Activated T-cell treated with anti-CD3 and anti-CD28 coated beads, Interleukin-2, amount 50 U/mL, for 24 hours (primary cell): ENCODE measurements around the gene ATG9B.

ENCODE experiments used
- DNase-seq: peaks from one replicate; pipeline ENCODE4 v3.0.0-alpha.2; 2020
- H3K27ac Mint-ChIP-seq: 2 replicates; pipeline ENCODE4 v1.8.0; 2020; ENCODE audit warnings: mild to moderate bottlenecking, mixed read lengths
- H3K27me3 Mint-ChIP-seq: 2 replicates; pipeline ENCODE4 v1.8.0; 2020; ENCODE audit warnings: mixed read lengths
- H3K36me3 Mint-ChIP-seq: 2 replicates; pipeline ENCODE4 v1.8.0; 2020; ENCODE audit warnings: low read depth, mixed read lengths
- H3K4me1 Mint-ChIP-seq: 2 replicates; pipeline ENCODE4 v1.8.0; 2020; ENCODE audit warnings: low read depth, mixed read lengths
- H3K4me3 Mint-ChIP-seq: 2 replicates; pipeline ENCODE4 v1.8.0; 2020; ENCODE audit warnings: mild to moderate bottlenecking, moderate library complexity, mixed read lengths
- H3K9me3 Mint-ChIP-seq: 2 replicates; pipeline ENCODE4 v1.8.0; 2020; ENCODE audit warnings: mixed read lengths

Gene ATG9B

DNA sequence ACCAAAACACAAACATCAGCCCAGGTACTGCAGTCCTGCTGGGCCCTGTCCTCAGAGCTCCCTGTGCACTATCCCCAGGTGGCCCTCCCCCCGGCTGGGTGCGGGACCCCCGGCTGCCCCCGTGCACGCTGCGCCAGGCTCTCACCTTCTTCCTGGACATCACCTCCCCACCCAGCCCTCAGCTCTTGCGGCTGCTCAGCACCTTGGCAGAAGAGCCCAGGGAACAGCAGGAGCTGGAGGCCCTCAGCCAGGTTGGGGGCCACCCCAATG, 14.3 kb downstream of the ATG9B start:
- Mint-ChIP-seq H3K27me3 (no peaks in the 10 kb centered on the region), H3K36me3 (peaks cover 11% of the 10 kb centered on the region), H3K4me1 (peaks cover 69% of the 10 kb centered on the region), H3K4me3 (peak overlapping the region; percentile 70), H3K9me3 (no peaks in the 10 kb centered on the region), H3K27ac (peak overlapping the region; percentile 84)
- no peak for DNase-seq

DNA sequence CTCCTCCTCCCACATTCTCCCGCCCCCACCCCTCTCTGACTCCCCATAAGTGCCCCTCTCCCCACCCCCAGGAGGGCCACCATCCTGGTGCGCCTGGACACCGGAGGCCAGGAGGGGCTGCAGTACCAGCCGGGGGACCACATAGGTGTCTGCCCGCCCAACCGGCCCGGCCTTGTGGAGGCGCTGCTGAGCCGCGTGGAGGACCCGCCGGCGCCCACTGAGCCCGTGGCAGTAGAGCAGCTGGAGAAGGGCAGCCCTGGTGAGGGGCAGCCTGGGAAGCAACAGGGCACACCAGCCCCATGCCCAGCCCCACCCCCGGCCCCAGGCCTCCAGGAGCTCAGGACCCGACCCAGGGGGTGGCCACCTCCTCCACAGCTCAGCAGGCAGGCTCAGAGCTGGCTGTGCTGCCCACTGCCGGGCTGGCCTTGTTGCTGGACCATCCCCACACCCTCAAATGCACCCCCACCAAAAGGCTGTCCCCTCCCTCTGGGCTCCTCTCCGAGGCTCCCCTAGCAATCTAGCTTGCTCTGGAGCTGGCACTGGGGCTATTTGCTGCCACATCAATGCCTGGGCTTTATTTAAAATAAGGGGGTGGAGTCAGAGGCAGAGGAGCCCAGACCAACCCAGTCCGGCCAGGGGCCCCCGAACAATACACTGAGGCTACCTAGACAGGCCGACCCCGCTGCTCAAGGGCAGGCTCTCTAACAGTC, 14.8 kb downstream of the ATG9B start:
- H3K36me3 Mint-ChIP-seq: peaks cover 10% of the 10 kb centered on the region
- peaks cover 64% of the 10 kb centered on the region for H3K4me1 Mint-ChIP-seq
- DNase-seq: no peak
- no peaks in the 10 kb centered on the region for H3K9me3 Mint-ChIP-seq
- H3K4me3 Mint-ChIP-seq: peak overlapping the region; percentile 82
- H3K27me3 Mint-ChIP-seq: no peaks in the 10 kb centered on the region
- no peak overlapping the region for H3K27ac Mint-ChIP-seq

DNA sequence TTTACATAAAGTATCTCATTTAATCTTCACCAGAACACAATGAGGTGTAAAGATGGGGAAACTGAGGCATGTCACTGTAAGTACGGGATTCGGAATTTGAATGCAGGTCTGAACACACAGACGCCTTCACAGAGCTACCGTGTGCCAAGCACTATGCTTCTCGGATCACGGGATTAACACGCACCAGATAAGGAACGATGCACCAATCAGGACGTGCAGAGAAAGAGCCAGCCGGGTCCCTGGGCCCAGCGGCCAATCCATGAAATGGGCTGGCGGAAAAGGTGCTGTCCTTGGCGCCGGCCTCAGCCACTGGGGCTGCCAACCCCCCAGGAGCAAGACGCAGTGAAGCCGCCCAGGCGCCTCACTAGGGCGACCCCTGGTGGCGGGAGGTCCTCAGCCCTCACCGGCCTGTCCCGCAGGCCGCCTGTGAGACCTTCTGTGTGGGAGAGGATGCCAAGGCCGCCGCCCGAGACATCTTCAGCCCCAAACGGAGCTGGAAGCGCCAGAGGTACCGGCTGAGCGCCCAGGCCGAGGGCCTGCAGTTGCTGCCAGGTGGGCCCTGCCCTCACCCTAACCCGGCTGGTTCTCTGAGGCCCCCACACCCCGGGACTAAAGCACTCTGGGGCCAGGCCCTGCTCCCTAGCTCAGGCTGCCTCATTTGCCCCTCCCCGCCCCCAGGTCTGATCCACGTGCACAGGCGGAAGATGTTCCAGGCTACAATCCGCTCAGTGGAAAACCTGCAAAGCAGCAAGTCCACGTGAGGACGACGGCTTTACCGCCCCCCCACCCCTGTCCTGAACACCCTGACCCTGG, 15.6 kb downstream of the ATG9B start:
- no peaks in the 10 kb centered on the region for H3K9me3 Mint-ChIP-seq

DNA sequence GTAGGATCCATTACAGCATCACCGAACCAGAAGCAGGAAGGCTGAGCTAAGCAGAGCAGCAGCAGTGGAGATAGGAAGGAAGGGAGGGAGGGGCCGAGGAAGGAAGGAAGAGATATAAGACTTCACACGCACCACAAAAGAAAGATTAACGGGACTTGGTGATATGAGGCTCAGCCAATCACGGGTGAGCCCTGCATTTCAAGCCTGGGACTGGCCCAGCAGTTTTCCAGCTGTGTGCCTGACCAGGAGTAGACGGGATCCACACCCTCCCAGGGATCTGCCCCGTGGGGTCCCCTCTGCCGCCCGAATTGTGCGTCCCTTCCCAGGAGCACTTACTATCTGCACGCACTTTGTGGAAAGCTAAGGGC, 16.2 kb downstream of the ATG9B start:
- Mint-ChIP-seq H3K27me3 (no peaks in the 10 kb centered on the region), H3K27ac (peak overlapping the region; percentile 88), H3K4me3 (peak overlapping the region; percentile 82), H3K4me1 (peaks cover 53% of the 10 kb centered on the region), H3K9me3 (no peaks in the 10 kb centered on the region), H3K36me3 (peaks cover 5% of the 10 kb centered on the region)
- no peak for DNase-seq

More for the DNA sequence above, 15.6 kb downstream of the ATG9B start:
- Mint-ChIP-seq H3K4me3 (peak overlapping the region; percentile 82), H3K27ac (peak overlapping the region; percentile 88), H3K27me3 (no peaks in the 10 kb centered on the region), H3K4me1 (peaks cover 56% of the 10 kb centered on the region), H3K36me3 (peaks cover 5% of the 10 kb centered on the region)
- DNase-seq: peak; percentile 91

DNA sequence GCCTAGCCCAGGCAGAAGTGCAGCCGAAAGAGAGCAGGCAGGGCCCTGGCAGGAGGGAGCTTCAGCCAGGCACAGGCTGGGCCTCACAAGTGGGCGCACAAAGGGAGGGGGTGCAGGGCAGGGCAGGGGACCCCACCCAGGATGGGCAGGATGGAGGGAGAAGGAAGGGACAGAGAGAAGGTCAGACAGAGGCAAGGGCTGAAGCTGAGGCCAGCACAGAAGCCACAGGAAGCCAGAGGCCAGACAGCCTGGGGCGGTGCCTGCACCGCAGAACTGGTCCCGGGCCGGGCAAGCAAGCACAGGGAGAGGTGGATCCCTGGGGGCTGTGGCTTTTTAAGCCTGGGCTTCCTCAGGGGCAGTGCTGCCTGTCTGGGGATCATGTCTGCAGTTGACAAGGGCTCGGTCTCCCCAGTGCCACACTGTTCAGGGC, 16.8 kb downstream of the ATG9B start:
- peaks cover 2% of the 10 kb centered on the region for H3K36me3 Mint-ChIP-seq
- no peaks in the 10 kb centered on the region for H3K9me3 Mint-ChIP-seq
- H3K27ac Mint-ChIP-seq: peak overlapping the region; percentile 69
- DNase-seq: no peak
- H3K4me3 Mint-ChIP-seq: no peak overlapping the region
- no peaks in the 10 kb centered on the region for H3K27me3 Mint-ChIP-seq
- peaks cover 46% of the 10 kb centered on the region for H3K4me1 Mint-ChIP-seq

DNA sequence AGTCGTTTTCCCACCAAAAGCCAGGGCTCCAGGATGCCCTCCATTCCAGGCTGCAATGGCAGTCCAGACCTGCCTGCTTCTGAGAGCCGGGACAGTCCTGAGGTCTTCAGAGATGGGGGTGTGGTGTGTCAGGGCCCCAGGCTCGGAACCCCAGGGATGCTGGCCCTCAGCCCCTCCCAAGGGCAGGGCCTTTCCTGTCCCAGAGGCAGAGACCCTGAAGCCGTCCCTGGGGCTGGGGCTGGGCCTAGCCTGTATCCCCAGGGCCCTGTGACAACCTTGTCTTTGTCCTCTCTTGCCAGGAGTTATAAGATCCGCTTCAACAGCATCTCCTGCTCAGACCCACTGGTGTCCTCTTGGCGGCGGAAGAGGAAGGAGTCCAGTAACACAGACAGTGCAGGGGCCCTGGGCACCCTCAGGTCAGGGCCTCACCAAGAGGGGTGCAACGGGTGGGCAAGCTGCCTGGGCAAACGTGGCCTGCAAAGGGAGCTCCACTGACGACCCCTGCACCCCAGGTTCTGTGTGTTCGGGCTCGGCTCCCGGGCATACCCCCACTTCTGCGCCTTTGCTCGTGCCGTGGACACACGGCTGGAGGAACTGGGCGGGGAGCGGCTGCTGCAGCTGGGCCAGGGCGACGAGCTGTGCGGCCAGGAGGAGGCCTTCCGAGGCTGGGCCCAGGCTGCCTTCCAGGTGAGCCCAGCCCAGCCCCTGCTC, 17.5 kb downstream of the ATG9B start:
- H3K27ac Mint-ChIP-seq: no peak overlapping the region
- no peaks in the 10 kb centered on the region for H3K27me3 Mint-ChIP-seq
- no peaks in the 10 kb centered on the region for H3K9me3 Mint-ChIP-seq
- H3K36me3 Mint-ChIP-seq: peaks cover 4% of the 10 kb centered on the region
- peaks cover 40% of the 10 kb centered on the region for H3K4me1 Mint-ChIP-seq
- no peak overlapping the region for H3K4me3 Mint-ChIP-seq
- no peak for DNase-seq

DNA sequence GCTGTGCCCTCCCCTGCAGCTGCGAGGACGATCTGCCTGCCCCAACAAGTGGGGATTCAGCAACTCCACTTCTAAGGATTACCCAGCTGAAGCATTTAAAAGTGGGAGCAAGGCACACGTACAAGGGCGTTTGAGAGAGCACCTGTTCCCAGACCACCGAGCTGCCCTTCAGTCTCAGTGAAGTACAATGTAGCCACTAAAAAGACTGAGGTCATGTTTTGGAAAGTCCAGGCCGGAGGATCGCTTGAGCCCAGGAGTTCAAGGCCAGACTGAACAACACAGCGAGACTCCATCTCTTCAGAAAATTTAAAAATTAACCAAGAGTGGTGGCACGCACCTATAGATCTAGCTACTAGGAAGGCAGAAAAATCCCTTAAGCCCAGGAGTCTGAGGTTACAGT, 18.7 kb downstream of the ATG9B start:
- Mint-ChIP-seq H3K9me3 (no peaks in the 10 kb centered on the region), H3K4me3 (no peak overlapping the region), H3K27me3 (no peaks in the 10 kb centered on the region), H3K4me1 (peaks cover 30% of the 10 kb centered on the region), H3K27ac (no peak overlapping the region), H3K36me3 (peaks cover 4% of the 10 kb centered on the region)
- DNase-seq: no peak

DNA sequence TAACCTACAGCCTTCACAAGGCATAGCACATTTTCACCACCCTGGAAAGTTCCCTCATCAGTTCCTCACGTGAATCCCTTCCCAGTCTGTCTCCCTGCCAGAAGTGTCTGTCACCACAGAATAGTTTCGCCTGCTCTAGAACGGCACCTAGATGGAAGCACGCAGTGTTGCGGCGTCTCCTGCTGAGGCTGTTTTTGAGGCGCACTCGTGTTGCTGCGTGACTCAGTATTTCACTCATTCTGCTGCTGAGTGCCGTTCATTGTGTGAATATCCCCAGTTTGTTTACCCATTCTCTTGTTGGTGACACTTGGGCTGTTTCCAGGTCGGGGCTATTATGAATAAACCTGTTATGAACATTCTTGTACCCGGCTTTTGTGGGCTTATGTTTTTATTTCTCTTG, 20.7 kb downstream of the ATG9B start:
- Mint-ChIP-seq H3K4me3 (no peak overlapping the region), H3K27me3 (no peaks in the 10 kb centered on the region), H3K9me3 (no peaks in the 10 kb centered on the region), H3K36me3 (peaks cover 4% of the 10 kb centered on the region), H3K27ac (no peak overlapping the region), H3K4me1 (peaks cover 18% of the 10 kb centered on the region)
- no peak for DNase-seq

DNA sequence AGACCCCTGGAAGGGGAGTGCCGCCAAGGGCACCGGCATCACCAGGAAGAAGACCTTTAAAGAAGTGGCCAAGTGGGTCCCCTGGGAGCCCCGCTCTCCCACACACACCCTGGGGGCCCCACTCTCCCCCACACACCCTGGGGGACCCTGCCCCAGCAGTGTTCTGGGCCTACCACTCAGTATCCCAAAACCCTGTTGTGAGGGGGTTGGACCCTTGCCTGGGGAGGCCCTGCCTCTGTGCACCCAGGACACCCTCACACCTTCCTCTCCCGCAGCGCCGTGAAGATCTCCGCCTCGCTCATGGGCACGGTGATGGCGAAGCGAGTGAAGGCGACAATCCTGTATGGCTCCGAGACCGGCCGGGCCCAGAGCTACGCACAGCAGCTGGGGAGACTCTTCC, 22.7 kb downstream of the ATG9B start:
- Mint-ChIP-seq H3K4me3 (no peak overlapping the region), H3K27me3 (no peaks in the 10 kb centered on the region), H3K9me3 (no peaks in the 10 kb centered on the region), H3K36me3 (peaks cover 2% of the 10 kb centered on the region), H3K4me1 (peaks cover 20% of the 10 kb centered on the region), H3K27ac (no peak overlapping the region)
- DNase-seq: no peak

DNA sequence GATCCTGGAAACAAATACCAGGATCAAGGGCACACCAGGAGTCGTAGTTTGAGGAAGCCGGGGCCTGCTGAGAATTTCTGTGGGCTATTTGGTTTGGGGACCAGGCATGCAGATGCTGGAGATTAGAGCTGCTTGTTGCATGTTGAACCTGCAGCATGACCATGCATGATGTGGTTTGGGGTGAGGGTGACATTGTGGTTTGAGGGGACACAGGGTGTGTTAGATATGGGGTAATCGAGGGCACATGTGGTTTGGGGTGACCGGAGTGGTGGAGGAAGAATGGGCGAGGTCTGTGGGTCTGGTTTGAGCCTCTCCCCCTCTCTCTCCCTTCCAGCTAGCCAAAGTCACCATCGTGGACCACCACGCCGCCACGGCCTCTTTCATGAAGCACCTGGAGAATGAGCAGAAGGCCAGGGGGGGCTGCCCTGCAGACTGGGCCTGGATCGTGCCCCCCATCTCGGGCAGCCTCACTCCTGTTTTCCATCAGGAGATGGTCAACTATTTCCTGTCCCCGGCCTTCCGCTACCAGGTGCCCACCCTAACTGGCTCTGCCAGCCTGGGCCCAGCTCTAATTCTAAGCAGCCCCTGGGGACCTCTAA, 23.3 kb downstream of the ATG9B start:
- H3K36me3 Mint-ChIP-seq: peaks cover 2% of the 10 kb centered on the region
- H3K4me1 Mint-ChIP-seq: peaks cover 22% of the 10 kb centered on the region
- H3K27me3 Mint-ChIP-seq: no peaks in the 10 kb centered on the region
- H3K9me3 Mint-ChIP-seq: no peaks in the 10 kb centered on the region
- no peak for DNase-seq
- no peak overlapping the region for H3K27ac Mint-ChIP-seq
- H3K4me3 Mint-ChIP-seq: no peak overlapping the region

DNA sequence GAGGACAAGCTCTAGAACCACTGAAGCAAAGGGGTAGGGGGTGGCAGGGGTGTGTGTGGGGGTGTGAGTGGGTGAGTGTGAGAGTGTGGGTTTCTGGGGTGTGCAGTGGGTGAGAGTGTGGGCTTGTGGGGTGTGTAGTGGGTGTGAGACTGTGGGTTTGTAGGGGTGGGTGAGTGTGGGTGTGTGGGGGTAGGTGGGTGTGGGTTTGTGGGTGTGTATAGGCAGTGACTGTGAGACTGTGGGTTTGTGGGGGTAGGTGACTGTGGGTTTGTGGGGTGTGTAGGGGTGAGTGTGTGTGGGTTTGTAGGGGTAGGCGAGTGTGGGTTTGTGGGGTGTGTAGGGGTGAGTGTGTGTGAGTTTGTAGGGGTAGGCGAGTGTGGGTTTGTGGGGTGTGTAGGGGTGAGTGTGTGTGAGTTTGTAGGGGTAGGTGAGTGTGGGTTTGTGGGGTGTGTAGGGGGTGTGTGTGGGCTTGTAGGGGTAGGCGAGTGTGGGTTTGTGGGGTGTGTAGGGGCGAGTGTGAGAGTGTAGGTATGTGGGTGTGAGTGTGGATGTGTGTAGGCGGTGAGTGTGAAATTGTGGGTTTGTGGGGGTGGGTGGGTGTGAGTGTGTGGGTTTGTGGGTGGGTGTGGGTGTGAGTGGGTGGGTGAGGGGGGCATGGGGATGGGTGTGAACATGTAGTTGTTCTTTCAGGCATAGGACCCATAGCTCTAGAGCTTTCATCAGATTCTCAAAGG, 24.6 kb downstream of the ATG9B start:
- Mint-ChIP-seq H3K4me1 (peaks cover 24% of the 10 kb centered on the region), H3K9me3 (no peaks in the 10 kb centered on the region), H3K36me3 (peaks cover 2% of the 10 kb centered on the region), H3K27me3 (no peaks in the 10 kb centered on the region), H3K4me3 (no peak overlapping the region), H3K27ac (no peak overlapping the region)
- no peak for DNase-seq

DNA sequence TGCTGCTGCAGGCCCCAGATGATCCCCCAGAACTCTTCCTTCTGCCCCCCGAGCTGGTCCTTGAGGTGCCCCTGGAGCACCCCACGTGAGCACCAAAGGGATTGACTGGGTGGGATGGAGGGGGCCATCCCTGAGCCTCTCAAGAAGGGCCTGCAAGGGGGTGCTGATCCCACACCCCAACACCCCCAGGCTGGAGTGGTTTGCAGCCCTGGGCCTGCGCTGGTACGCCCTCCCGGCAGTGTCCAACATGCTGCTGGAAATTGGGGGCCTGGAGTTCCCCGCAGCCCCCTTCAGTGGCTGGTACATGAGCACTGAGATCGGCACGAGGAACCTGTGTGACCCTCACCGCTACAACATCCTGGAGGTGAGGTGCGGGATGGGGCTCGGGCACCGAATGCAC, 25.3 kb downstream of the ATG9B start:
- peaks cover 28% of the 10 kb centered on the region for H3K4me1 Mint-ChIP-seq
- no peak overlapping the region for H3K27ac Mint-ChIP-seq
- H3K36me3 Mint-ChIP-seq: peaks cover 2% of the 10 kb centered on the region
- DNase-seq: no peak
- no peaks in the 10 kb centered on the region for H3K9me3 Mint-ChIP-seq
- no peak overlapping the region for H3K4me3 Mint-ChIP-seq
- no peaks in the 10 kb centered on the region for H3K27me3 Mint-ChIP-seq

DNA sequence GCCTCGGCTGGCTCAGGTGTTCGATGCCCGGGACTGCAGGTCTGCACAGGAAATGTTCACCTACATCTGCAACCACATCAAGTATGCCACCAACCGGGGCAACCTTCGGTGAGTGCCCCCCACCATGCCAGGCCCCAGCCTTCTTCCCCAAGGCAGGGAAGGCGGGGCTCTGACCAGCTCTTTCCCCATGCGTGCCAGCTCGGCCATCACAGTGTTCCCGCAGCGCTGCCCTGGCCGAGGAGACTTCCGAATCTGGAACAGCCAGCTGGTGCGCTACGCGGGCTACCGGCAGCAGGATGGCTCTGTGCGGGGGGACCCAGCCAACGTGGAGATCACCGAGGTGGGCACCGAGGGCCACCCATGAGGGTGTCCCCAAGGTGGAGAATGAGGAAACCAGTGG, 26.0 kb downstream of the ATG9B start:
- Mint-ChIP-seq H3K27me3 (no peaks in the 10 kb centered on the region), H3K9me3 (no peaks in the 10 kb centered on the region), H3K4me3 (no peak overlapping the region), H3K36me3 (peaks cover 2% of the 10 kb centered on the region), H3K27ac (no peak overlapping the region), H3K4me1 (peaks cover 30% of the 10 kb centered on the region)
- DNase-seq: no peak

DNA sequence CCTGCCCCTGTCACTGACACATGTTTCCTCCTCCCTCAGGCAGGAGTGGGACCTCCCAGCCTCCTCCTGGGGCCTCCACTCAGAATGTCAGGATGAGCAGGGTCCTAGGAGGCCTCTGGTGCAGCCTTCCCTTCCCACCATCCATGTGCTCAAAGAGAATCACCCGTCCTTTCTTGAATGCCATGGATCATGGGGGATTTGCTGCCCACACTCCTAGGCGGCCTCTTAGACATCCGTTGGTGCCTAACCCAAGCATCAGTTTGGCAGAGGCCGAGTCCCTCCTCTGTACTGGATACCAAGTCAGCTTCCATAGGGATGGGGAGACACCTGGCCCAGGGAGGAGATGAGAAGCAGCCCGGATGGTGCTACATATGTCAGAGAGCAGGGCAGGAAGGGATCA, 26.5 kb downstream of the ATG9B start:
- H3K4me3 Mint-ChIP-seq: no peak overlapping the region
- peaks cover 2% of the 10 kb centered on the region for H3K36me3 Mint-ChIP-seq
- H3K27me3 Mint-ChIP-seq: no peaks in the 10 kb centered on the region
- no peak for DNase-seq
- H3K4me1 Mint-ChIP-seq: peaks cover 30% of the 10 kb centered on the region
- no peaks in the 10 kb centered on the region for H3K9me3 Mint-ChIP-seq
- no peak overlapping the region for H3K27ac Mint-ChIP-seq
